ENCODE data around the gene FNDC3A. TPM values are rescaled to one million over a fixed set of nuclear protein-coding genes. Genes with fewer than 3 reads are reported as not detected.

Gene FNDC3A
- total and polyA plus RNA-seq, 4 donors: 25.2 to 89.5 (median 32.1) TPM

DNA sequence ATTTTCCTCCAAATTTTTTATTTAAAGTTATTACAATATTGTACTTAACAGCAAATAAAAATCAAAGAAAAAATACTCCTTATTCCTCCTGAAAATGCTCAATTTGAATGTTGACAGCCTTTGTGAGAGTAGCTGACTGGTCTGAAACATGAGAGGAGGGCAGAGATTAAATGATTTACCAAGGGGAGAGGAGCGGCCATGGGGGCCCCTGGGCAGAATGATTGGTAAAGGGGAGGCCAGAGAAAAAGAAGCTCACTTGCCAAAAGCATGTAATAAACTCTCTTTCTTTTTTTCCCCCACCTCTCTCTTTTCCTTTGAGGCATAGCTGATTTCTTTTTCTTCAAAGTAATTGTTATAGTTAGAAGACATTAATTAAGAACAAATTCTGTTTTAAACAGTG lies 30.1 kb upstream of the FNDC3A start:
- H3K27ac ChIP-seq (ENCODE audit: low read depth in 1 of 2, low read length in 2 of 2): no peak overlapping the region
- no peaks in the 10 kb centered on the region for H3K36me3 ChIP-seq (ENCODE audit: control insufficient read depth in 4 of 4, insufficient read depth in 3 of 4, low read depth in 1 of 4, low read length in 3 of 4)
- no peak for DNase-seq (ENCODE audit: low spot score)
- TF ChIP-seq HNF4G (IDR thresholded peaks at IDR 0.05): no peak
- TF ChIP-seq YY1 (IDR thresholded peaks at IDR 0.05): no peak
- no peak for TF ChIP-seq FOXA2 (IDR thresholded peaks at IDR 0.05)
- TF ChIP-seq, protein P1, sequence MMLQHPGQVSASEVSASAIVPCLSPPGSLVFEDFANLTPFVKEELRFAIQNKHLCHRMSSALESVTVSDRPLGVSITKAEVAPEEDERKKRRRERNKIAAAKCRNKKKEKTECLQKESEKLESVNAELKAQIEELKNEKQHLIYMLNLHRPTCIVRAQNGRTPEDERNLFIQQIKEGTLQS (IDR thresholded peaks at IDR 0.05): no peak
- no peak for TF ChIP-seq RAD21 (IDR thresholded peaks at IDR 0.05)
- no peak for TF ChIP-seq EGR1 (IDR thresholded peaks at IDR 0.05; ENCODE audit: low read depth in 2 of 2)
- TF ChIP-seq TAF1 (conservative IDR thresholded peaks at IDR 0.05): no peak
- no peak for TF ChIP-seq CTCF (IDR thresholded peaks at IDR 0.05; ENCODE audit: low read depth, low read length, missing input control)
- TF ChIP-seq RXRA (IDR thresholded peaks at IDR 0.05): no peak
- TF ChIP-seq FOXA1 (IDR thresholded peaks at IDR 0.05): no peak
- TF ChIP-seq MAX (IDR thresholded peaks at IDR 0.05): no peak
- no peak for TF ChIP-seq ZBTB33 (IDR thresholded peaks at IDR 0.05)
- TF ChIP-seq HNF4A (conservative IDR thresholded peaks at IDR 0.05): no peak
- no peak for TF ChIP-seq JUND (IDR thresholded peaks at IDR 0.05)
- TF ChIP-seq, protein P2, sequence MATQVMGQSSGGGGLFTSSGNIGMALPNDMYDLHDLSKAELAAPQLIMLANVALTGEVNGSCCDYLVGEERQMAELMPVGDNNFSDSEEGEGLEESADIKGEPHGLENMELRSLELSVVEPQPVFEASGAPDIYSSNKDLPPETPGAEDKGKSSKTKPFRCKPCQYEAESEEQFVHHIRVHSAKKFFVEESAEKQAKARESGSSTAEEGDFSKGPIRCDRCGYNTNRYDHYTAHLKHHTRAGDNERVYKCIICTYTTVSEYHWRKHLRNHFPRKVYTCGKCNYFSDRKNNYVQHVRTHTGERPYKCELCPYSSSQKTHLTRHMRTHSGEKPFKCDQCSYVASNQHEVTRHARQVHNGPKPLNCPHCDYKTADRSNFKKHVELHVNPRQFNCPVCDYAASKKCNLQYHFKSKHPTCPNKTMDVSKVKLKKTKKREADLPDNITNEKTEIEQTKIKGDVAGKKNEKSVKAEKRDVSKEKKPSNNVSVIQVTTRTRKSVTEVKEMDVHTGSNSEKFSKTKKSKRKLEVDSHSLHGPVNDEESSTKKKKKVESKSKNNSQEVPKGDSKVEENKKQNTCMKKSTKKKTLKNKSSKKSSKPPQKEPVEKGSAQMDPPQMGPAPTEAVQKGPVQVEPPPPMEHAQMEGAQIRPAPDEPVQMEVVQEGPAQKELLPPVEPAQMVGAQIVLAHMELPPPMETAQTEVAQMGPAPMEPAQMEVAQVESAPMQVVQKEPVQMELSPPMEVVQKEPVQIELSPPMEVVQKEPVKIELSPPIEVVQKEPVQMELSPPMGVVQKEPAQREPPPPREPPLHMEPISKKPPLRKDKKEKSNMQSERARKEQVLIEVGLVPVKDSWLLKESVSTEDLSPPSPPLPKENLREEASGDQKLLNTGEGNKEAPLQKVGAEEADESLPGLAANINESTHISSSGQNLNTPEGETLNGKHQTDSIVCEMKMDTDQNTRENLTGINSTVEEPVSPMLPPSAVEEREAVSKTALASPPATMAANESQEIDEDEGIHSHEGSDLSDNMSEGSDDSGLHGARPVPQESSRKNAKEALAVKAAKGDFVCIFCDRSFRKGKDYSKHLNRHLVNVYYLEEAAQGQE (IDR thresholded peaks at IDR 0.05): no peak
- no peak for TF ChIP-seq GABPA (IDR thresholded peaks at IDR 0.05 in 1 of 2, conservative IDR thresholded peaks at IDR 0.05 in 1 of 2)
- no peak for TF ChIP-seq SP1 (IDR thresholded peaks at IDR 0.05)
- 85% methylated on average over 1 of the region's 1 CpG for whole genome bisulfite sequencing
- no peaks in the 10 kb centered on the region for H3K27me3 ChIP-seq (ENCODE audit: control insufficient read depth in 4 of 4, insufficient read depth in 4 of 4, low read length in 3 of 4)
- no peak overlapping the region for H3K9ac ChIP-seq (ENCODE audit: low read depth in 1 of 2, low read length in 2 of 2)
- no peak overlapping the region for H3K4me3 ChIP-seq (ENCODE audit: low read depth in 1 of 3, low read length in 3 of 3)
- H3K9me3 ChIP-seq (ENCODE audit: control insufficient read depth in 4 of 4, low read length in 3 of 4): no peaks in the 10 kb centered on the region
- H3K4me1 ChIP-seq (ENCODE audit: control insufficient read depth in 4 of 4, insufficient read depth in 4 of 4, low read length in 3 of 4): no peaks in the 10 kb centered on the region

- TF ChIP-seq EGR1 (IDR thresholded peaks at IDR 0.05; ENCODE audit: low read depth in 2 of 2): no peak
- TF ChIP-seq FOXA2 (IDR thresholded peaks at IDR 0.05): no peak
- TF ChIP-seq, protein P1 (IDR thresholded peaks at IDR 0.05): no peak
- TF ChIP-seq SP1 (IDR thresholded peaks at IDR 0.05): no peak
- H3K9ac ChIP-seq (ENCODE audit: low read depth in 1 of 2, low read length in 2 of 2): no peak overlapping the region
- H3K4me3 ChIP-seq (ENCODE audit: low read depth in 1 of 3, low read length in 3 of 3): no peak overlapping the region
- H3K9me3 ChIP-seq (ENCODE audit: control insufficient read depth in 4 of 4, low read length in 3 of 4): no peaks in the 10 kb centered on the region
- H3K27me3 ChIP-seq (ENCODE audit: control insufficient read depth in 4 of 4, insufficient read depth in 4 of 4, low read length in 3 of 4): no peaks in the 10 kb centered on the region
- no peak for DNase-seq (ENCODE audit: low spot score)
- no peaks in the 10 kb centered on the region for H3K36me3 ChIP-seq (ENCODE audit: control insufficient read depth in 4 of 4, insufficient read depth in 3 of 4, low read depth in 1 of 4, low read length in 3 of 4)
- H3K27ac ChIP-seq (ENCODE audit: low read depth in 1 of 2, low read length in 2 of 2): no peak overlapping the region
- no peaks in the 10 kb centered on the region for H3K4me1 ChIP-seq (ENCODE audit: control insufficient read depth in 4 of 4, insufficient read depth in 4 of 4, low read length in 3 of 4)
- 88% methylated on average over 2 of the region's 2 CpGs for WGBS
These were observed 29.5 kb upstream of the FNDC3A start for GRCh38 chr13:48946163-48946562.
